Measurements from ENCODE around the gene PPM1H. TPM values are rescaled to one million over a fixed set of nuclear protein-coding genes. Genes with fewer than 3 reads are reported as not detected.

Gene PPM1H
- total RNA-seq, 1 experiment from 2014 or later = 9.2 TPM

GRCh38 chr12:62873826-62874448 lies 61.0 kb downstream of the PPM1H start:
- peak; percentile 47 for DNase-seq (ENCODE audit: low read depth)

GRCh38 chr12:62873116-62873825 lies 61.7 kb downstream of the PPM1H start:
- peak; percentile 56 for DNase-seq (ENCODE audit: low read depth)

DNA sequence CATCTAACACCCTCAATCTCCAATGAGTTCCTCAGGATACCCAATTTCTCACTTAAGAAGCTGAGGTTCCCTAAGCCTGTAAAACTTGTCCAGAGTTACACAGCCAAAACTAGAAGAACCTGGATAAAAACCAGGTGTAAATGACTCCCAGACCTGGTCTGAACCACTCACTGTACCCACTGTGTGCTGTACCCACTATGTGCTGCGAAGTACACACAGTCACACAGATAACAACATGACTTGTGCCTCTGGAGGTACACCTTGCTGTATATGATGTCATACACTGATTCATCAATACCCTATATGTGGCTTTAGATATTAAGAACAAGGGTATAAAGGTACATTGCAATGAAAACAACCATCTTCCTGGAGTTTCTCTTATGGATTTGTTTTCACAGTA lies 66.1 kb downstream of the PPM1H start:
- DNase-seq (ENCODE audit: low read depth) = no peak

DNA sequence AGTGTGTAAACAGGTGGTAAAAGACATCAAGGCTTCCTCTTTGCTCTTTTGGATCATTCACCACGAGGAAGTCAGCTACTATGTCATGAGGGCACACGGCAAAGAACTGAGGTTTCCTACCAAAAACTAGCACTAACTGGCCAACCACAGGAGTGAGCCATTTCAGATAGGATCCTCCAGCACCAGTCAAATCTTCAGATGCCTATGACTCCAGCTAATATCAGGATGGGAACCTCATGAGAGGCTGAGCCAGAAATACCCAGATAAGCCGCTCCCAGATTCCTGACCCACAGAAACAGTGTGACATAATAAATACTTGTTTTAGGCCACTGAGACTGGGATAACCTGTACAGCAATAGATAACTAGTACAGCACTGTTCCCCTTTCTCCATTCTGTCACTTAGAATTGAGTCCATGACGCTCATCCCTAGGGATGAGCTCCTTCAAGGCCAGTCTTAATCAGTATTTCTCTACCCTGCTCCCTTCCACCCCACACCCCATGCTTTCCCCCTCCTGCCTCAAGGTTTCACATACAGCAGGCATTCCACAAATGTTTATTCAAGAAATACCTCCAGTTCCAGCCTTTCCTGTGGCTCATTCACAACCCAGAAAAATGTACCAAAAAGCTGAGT lies 68.4 kb downstream of the PPM1H start:
- DNase-seq (ENCODE audit: low read depth) = peak; percentile 85

- DNase-seq (ENCODE audit: low read depth) = peak; percentile 62
Observed at GRCh38 chr12:62865937-62866336, 69.0 kb downstream of the PPM1H start.

DNA sequence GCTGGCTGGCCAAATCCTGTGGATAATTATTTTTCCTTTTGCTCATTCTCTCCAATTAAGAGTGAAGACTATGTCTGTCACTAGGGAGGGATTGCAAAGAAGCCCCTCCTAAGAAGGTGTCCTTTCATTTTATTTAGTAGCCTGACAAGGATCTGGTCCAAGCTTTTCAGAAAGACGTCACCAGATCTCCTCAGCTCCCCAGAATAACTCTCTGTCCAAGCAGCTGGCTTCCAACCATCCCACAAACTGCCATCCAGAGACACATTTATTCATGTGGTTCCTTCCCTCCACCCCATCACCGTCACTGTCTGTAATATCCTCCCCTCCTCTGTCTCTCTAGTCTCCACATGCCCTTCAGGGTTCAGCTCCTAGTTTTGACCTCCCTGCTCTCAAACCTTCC lies 69.9 kb downstream of the PPM1H start:
- DNase-seq (ENCODE audit: low read depth) = no peak

DNA sequence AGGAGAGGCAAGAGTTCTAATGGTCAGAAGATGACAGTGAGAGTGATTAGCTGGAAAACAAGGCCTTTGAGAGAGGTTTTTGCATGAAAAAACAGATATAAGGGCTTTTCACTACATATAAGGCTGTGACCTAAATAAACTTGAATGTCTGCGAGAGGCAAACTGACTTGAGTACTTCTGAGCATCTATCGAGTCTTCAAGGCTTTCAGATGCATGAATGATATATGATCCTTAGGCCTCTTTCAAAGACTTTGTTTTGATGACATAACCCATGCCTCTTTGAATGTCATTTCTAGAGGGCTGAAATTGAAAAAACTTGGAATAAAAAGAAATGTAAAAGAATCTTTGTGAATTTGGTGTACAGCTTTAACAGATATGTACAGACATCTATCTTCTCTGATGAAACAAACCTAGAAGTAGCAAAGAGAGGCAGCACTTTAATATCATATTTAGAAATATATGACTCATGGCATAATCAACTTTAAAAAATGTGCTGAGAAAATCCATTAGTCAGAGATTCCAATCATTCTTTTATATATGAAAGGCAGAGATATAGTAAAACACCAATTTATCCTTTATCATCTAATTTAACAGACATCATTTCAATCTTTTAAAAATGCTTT lies 72.6 kb downstream of the PPM1H start:
- peak; percentile 46 for DNase-seq (ENCODE audit: low read depth)

DNA sequence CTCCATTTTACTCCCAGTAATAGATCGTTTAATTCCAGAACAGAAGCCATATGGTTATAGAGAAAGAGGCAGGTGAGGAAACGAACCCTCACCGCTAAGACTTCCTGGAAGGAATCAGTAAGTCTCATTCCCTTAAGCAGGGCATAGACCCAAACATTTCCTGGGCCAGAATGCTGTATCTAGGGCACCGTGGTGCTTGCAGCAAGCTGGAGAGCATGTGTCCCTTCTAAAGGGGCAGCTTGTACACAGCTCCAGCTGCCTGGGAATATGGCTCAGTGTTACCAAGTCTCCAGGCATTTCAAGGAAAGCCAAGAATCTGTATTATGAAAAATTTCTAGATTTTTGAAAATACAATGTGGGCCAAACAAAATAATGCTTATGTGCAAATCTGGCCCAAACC lies 73.4 kb downstream of the PPM1H start:
- DNase-seq (ENCODE audit: low read depth) = no peak

DNA sequence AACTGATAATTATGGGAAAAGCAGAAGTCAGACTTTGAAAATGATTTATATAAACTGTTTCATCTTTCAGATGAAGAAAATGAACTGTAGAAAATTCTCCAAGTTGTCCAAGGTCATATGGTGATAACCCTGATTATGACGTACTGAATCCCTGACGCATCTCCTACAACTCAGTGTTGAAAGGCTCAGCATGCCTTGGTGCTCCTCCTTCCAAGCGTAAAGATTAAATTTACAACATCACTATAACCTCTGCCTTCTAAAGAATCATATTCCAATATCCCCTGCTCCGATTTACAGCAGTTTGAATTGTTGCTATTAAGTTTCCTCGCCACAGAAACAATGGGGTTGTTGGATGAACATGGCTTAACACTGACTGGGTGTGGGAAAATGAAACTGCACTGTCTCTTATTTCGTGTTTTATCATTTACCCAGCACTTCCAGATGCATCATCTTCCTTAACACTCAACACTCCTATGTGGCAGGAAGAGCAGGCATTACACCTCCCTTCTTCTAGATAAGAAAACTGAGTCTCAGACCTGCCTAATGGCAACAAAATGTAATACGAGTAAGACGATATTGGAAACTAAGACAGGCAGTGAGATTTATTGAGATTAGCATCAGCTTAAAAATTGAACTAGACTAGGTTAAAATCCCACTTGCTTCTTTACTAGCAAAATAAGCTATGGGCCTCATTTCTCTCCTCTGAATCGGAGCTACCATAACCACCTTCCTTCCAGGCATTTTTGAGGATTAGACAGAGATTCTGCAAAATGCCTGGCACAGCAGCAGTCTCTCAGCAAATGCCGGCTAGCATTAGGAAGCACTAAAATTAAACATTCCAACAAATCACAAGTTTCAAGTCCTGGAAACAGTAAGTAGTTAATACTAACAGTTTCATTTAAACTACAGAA lies 74.2 kb downstream of the PPM1H start:
- no peak for DNase-seq (ENCODE audit: low read depth)

GRCh38 chr12:62860020-62860419 lies 74.9 kb downstream of the PPM1H start:
- no peak for DNase-seq (ENCODE audit: low read depth)

GRCh38 chr12:62859321-62859737 lies 75.6 kb downstream of the PPM1H start:
- DNase-seq (ENCODE audit: low read depth) = no peak

DNA sequence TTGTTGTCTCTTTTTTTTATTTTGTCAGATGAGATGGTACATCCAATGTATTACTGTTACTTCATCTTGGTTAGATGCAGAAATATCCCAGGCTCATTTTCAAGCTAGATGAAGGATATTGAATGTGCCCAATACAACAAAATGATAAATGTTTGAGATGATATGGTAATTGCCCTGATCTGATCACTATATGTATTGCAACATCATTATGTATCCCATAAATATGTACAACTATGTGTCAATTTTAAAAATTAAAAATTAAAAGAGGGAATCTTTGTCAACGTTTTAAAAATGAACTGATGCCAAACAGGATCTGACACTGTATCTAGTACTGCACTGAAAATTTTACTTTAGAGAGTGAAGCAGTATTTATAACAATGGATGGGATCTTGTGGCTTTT lies 78.5 kb downstream of the PPM1H start:
- no peak for DNase-seq (ENCODE audit: low read depth)

GRCh38 chr12:62854024-62854423 lies 80.9 kb downstream of the PPM1H start:
- no peak for DNase-seq (ENCODE audit: low read depth)

DNA sequence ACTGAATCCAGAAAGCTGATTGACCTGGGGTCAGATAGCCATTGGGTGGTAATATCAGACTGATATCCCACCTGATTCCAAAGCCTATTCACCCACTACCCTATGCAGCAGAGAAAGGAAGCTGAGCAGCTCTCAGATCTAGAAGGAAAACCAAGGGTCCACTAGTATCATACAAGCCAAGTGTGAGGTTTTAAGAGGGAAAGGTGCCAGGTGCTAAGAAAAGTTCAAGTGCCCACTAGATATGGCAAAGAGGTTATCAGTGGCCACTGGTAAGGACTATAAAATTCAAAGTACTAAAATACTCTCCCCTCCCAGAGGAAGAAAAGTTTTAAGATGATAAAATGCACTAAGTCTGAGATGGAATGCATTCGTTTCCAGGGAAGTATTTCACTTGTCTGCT lies 85.6 kb downstream of the PPM1H start:
- DNase-seq (ENCODE audit: low read depth) = no peak

- peak; percentile 97 for DNase-seq (ENCODE audit: low read depth)
Observed at GRCh38 chr12:62848418-62848817, 86.5 kb downstream of the PPM1H start.

- DNase-seq (ENCODE audit: low read depth) = no peak
Observed at GRCh38 chr12:62847709-62848108, 87.2 kb downstream of the PPM1H start.

- peak; percentile 79 for DNase-seq (ENCODE audit: low read depth)
Observed at GRCh38 chr12:62846491-62846890, 88.5 kb downstream of the PPM1H start.

GRCh38 chr12:62844915-62845314 lies 90.0 kb downstream of the PPM1H start:
- no peak for DNase-seq (ENCODE audit: low read depth)

GRCh38 chr12:62843716-62844115 lies 91.2 kb downstream of the PPM1H start:
- DNase-seq (ENCODE audit: low read depth) = no peak

DNA sequence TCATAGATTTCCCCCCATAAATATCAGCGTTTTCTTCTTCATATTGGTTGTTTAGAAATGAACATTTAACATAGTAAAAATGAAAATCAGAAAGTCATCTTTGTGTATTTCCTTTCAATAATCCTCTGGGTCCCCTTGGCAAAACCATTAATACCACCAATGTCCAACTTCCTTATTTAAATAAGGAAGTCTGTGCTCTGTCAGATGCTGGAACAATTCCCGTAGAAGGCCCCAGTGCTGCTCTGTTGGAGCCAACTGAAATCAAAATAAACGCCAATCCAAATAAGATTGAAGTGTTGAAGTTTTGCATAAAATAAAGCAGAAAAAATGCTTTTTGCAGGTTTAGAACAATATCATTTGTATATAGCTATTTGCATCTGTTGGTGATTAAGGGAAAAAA lies 93.1 kb downstream of the PPM1H start:
- DNase-seq (ENCODE audit: low read depth) = no peak

DNA sequence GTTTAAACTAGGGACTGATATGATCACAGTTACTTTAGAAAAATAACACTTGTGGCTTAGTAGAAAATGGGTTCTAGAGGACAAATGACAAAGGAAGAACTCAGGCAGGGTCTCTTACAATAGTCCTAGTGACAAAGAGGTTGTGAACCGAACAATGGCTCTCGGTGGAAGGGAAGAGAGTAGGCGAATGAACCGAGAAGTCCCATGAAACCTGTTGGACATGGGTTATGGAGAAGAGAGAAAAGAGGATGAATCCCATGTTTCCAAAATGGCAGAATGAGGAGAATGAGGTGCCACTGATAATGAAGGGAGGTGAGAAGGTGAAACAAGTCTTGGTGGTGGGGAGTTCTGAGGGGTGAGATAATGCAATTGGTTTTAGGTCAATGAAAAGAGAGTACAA lies 94.1 kb downstream of the PPM1H start:
- no peak for DNase-seq (ENCODE audit: low read depth)

Data from M059J (cell line).